Fibroblast of lung (primary cell): ENCODE results near the gene SPPL2C. TPM values are rescaled to one million over a fixed set of nuclear protein-coding genes. Genes with fewer than 3 reads are reported as not detected.

Source experiments
- DNase-seq, 2 donors: peaks; one replicate each; pipeline versions ENCODE4 v3.0.0 to v3.0.0-alpha.2; 2010; ENCODE audit warnings: low read depth in 2 of 2
- H2AFZ ChIP-seq: 2 replicates; pipeline ENCODE4 v1.5.1; 2012; ENCODE audit warnings: low read length, control low read depth, inconsistent platforms
- H3K27ac ChIP-seq: 2 replicates; pipeline ENCODE4 v1.5.1; 2011; ENCODE audit warnings: low read length, control low read depth; ENCODE audit not compliant: insufficient read depth
- H3K27me3 ChIP-seq: 2 replicates; pipeline ENCODE4 v1.5.1; 2011; ENCODE audit warnings: mild to moderate bottlenecking, low read length; ENCODE audit not compliant: control insufficient read depth, insufficient read depth
- H3K36me3 ChIP-seq: 2 replicates; pipeline ENCODE4 v1.5.1; 2011; ENCODE audit warnings: low read length; ENCODE audit not compliant: control insufficient read depth, insufficient read depth
- H3K4me1 ChIP-seq: 2 replicates; pipeline ENCODE4 v1.5.1; 2011; ENCODE audit warnings: low read length; ENCODE audit not compliant: control insufficient read depth, insufficient read depth; ENCODE audit errors: extremely low read depth
- H3K4me2 ChIP-seq: 2 replicates; pipeline ENCODE4 v1.5.1; 2011; ENCODE audit warnings: low read length, control low read depth; ENCODE audit not compliant: insufficient read depth; ENCODE audit errors: extremely low read depth
- H3K4me3 ChIP-seq, 4 experiments: fragments of 200-600 bp in 1 of 4; sonication (generic) in 1 of 4; replicated peaks in 1 of 4; 2 replicates each; pipeline ENCODE4 v1.5.1; 2011 to 2016; ENCODE audit warnings: low read length in 4 of 4, low read depth in 3 of 4, mild to moderate bottlenecking in 3 of 4, control low read depth in 2 of 4, inconsistent platforms in 1 of 4, mixed read lengths in 1 of 4; ENCODE audit not compliant: insufficient read depth in 1 of 4; ENCODE audit errors: control extremely low read depth in 1 of 4
- H3K79me2 ChIP-seq: 2 replicates; pipeline ENCODE4 v1.5.1; 2012; ENCODE audit warnings: mild to moderate bottlenecking, low read length, inconsistent platforms; ENCODE audit not compliant: control insufficient read depth, insufficient read depth
- H3K9ac ChIP-seq: 2 replicates; pipeline ENCODE4 v1.5.1; 2011; ENCODE audit warnings: mild to moderate bottlenecking, low read length, control low read depth; ENCODE audit not compliant: insufficient read depth
- H3K9me3 ChIP-seq: 2 replicates; pipeline ENCODE4 v1.5.1; 2012; ENCODE audit warnings: low read depth, low read length; ENCODE audit not compliant: control insufficient read depth, insufficient read depth
- H4K20me1 ChIP-seq: 2 replicates; pipeline ENCODE4 v1.5.1; 2011; ENCODE audit warnings: low read length; ENCODE audit not compliant: control insufficient read depth, insufficient read depth; ENCODE audit errors: extremely low read depth
- EZH2 ChIP-seq: IDR thresholded peaks from 2 replicates; pipeline ENCODE4 v1.5.1; 2012; ENCODE audit warnings: low read length, control low read depth, mild to moderate bottlenecking; ENCODE audit errors: missing control alignments
- polyA plus RNA-seq, 2 donors: library from polyadenylated mRNA; depleted of rRNA in 1 of 2; stranded (reverse) in 1 of 2; unstranded in 1 of 2; fragments of >200 nt; gene quantifications; 2 replicates each; pipeline ENCODE4 v1.2.1, GENCODE V29; 2011 to 2012; ENCODE audit warnings: missing spikeins in 1 of 2
- total RNA-seq: library from RNA; depleted of rRNA; stranded (reverse); fragments of >200 nt; gene quantifications from 2 replicates; pipeline ENCODE4 v1.2.1, GENCODE V29; 2014
- TF ChIP-seq, protein P1 (sequence below), 2 donors: IDR thresholded peaks in 1 of 2; conservative IDR thresholded peaks in 1 of 2; 1 replicate in 1 of 2; 2 replicates in 1 of 2; pipeline ENCODE4 v1.5.1; 2011 to 2012; ENCODE audit warnings: low read length in 2 of 2, control low read depth in 1 of 2, inconsistent platforms in 1 of 2, low read depth in 1 of 2, mild to moderate bottlenecking in 1 of 2

Gene SPPL2C
- total and polyA plus RNA-seq, 2 donors (not counting 1 experiment from before 2014, with no cell fraction given) = not detected

DNA sequence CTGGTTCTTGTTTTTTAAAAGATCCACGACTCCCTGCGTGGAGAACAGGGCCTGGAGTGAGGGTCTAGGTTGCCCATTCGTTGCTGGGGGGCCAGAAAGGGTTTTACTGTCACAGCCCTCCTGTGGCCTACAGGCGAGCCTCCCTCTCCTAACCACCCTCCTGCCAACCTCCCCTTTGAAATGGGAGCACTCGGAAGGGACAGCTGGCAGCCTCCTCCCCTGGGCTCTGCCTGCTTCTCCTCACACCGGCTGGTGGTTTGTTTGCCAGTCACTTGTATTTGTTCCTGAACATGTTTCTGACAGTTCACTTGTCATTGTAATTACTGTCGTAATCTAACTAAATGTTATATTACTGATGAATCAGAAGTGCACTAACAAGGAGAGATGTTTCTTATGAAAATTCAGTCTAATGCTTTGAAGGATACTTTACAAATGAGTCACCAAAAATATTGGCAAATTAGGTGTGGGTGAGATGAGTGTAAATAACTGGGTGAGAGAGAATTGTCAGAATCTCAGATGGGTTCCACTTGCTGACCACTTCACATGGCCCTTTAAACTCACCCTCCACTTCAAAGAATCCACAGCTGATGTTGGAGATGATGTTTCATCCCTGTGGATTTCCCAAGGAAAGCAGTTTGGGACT, 2.7 kb upstream of the SPPL2C start:
- H4K20me1 ChIP-seq = no peaks in the 10 kb centered on the region
- peaks cover 3% of the 10 kb centered on the region for H3K27me3 ChIP-seq
- no peaks in the 10 kb centered on the region for H3K9me3 ChIP-seq
- no peak overlapping the region for H3K27ac ChIP-seq
- H3K9ac ChIP-seq = no peak overlapping the region
- H3K4me3 ChIP-seq = no peak overlapping the region
- no peaks in the 10 kb centered on the region for H3K4me1 ChIP-seq
- H3K4me2 ChIP-seq = no peak overlapping the region
- H3K36me3 ChIP-seq = no peaks in the 10 kb centered on the region
- H3K79me2 ChIP-seq = no peaks in the 10 kb centered on the region
- DNase-seq = peak; percentile 1 to 11
- no peak for TF ChIP-seq EZH2
- TF ChIP-seq, protein P1, sequence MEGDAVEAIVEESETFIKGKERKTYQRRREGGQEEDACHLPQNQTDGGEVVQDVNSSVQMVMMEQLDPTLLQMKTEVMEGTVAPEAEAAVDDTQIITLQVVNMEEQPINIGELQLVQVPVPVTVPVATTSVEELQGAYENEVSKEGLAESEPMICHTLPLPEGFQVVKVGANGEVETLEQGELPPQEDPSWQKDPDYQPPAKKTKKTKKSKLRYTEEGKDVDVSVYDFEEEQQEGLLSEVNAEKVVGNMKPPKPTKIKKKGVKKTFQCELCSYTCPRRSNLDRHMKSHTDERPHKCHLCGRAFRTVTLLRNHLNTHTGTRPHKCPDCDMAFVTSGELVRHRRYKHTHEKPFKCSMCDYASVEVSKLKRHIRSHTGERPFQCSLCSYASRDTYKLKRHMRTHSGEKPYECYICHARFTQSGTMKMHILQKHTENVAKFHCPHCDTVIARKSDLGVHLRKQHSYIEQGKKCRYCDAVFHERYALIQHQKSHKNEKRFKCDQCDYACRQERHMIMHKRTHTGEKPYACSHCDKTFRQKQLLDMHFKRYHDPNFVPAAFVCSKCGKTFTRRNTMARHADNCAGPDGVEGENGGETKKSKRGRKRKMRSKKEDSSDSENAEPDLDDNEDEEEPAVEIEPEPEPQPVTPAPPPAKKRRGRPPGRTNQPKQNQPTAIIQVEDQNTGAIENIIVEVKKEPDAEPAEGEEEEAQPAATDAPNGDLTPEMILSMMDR (conservative IDR thresholded peaks at IDR 0.05 in 1 of 2, IDR thresholded peaks at IDR 0.05 in 1 of 2; ENCODE audit: low read depth in 1 of 2, low read length in 2 of 2) = no peak
- H2AFZ ChIP-seq = no peak overlapping the region

DNA sequence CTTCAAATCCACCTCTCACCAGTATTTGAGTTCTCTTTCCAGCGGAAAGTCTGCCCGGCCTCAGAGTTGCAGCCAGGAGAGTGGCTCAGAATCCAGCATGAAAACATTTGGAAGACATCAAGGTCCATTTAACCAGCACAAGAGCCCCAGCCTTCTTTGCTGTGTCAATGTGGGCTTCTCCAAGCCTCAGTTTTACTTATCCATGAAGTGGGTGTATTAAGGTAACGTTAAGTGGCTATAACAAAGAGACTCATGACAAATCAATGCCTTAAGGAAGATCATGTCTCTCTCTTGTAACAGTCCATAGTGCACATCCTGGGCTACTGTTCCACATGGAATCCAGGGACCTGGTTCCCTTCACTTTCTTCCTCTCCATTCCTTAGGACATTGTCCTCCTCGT, 959 bp upstream of the SPPL2C start:
- Histone ChIP-seq H3K27me3 (peaks cover 3% of the 10 kb centered on the region), H2AFZ (no peak overlapping the region), H3K9ac (no peak overlapping the region), H3K36me3 (no peaks in the 10 kb centered on the region), H3K4me1 (no peaks in the 10 kb centered on the region), H3K4me3 (no peak overlapping the region), H3K27ac (no peak overlapping the region), H3K9me3 (no peaks in the 10 kb centered on the region), H3K4me2 (no peak overlapping the region), H3K79me2 (no peaks in the 10 kb centered on the region), H4K20me1 (no peaks in the 10 kb centered on the region)
- no peak for DNase-seq
- TF ChIP-seq EZH2 = no peak
- TF ChIP-seq, protein P1 (conservative IDR thresholded peaks at IDR 0.05 in 1 of 2, IDR thresholded peaks at IDR 0.05 in 1 of 2; ENCODE audit: low read depth in 1 of 2, low read length in 2 of 2) = no peak

DNA sequence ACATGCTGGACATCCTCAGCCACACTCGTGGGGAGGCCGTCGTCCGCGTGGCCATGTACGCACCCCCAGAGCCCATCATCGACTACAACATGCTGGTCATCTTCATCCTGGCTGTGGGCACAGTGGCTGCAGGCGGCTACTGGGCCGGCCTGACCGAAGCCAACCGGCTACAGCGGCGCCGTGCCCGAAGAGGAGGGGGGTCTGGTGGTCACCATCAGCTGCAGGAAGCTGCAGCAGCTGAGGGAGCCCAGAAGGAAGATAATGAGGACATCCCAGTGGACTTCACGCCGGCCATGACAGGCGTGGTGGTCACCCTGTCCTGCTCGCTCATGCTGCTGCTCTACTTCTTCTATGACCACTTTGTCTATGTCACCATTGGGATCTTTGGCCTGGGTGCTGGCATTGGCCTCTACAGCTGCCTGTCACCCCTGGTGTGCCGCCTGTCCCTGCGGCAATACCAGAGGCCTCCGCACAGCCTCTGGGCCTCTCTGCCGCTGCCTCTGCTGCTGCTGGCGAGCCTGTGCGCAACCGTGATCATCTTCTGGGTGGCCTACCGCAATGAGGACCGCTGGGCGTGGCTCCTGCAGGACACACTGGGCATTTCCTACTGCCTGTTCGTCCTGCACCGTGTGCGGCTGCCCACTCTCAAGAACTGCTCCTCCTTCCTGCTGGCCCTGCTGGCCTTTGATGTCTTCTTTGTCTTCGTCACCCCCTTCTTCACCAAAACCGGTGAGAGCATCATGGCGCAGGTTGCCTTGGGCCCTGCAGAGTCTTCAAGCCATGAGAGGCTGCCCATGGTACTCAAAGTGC, 900 bp downstream of the SPPL2C start:
- no peaks in the 10 kb centered on the region for H3K79me2 ChIP-seq
- no peaks in the 10 kb centered on the region for H4K20me1 ChIP-seq
- H3K27ac ChIP-seq = no peak overlapping the region
- no peak overlapping the region for H3K4me3 ChIP-seq
- H3K9ac ChIP-seq = no peak overlapping the region
- H3K4me1 ChIP-seq = no peaks in the 10 kb centered on the region
- no peak for DNase-seq
- H3K36me3 ChIP-seq = no peaks in the 10 kb centered on the region
- H3K27me3 ChIP-seq = peaks cover 3% of the 10 kb centered on the region
- no peak overlapping the region for H3K4me2 ChIP-seq
- no peak overlapping the region for H2AFZ ChIP-seq
- no peaks in the 10 kb centered on the region for H3K9me3 ChIP-seq
- TF ChIP-seq, protein P1 (conservative IDR thresholded peaks at IDR 0.05 in 1 of 2, IDR thresholded peaks at IDR 0.05 in 1 of 2; ENCODE audit: low read depth in 1 of 2, low read length in 2 of 2) = no peak
- TF ChIP-seq EZH2 = no peak
